Fibroblast of lung (primary cell): Measurements from ENCODE around the gene NLE1. TPM values are rescaled to one million over a fixed set of nuclear protein-coding genes. Genes with fewer than 3 reads are reported as not detected.

ENCODE experiments used
- DNase-seq, 2 donors: peaks; one replicate each; pipeline versions ENCODE4 v3.0.0 to v3.0.0-alpha.2; 2010; ENCODE audit warnings: low read depth in 2 of 2
- H2AFZ ChIP-seq: 2 replicates; pipeline ENCODE4 v1.5.1; 2012; ENCODE audit warnings: low read length, control low read depth, inconsistent platforms
- H3K27ac ChIP-seq: 2 replicates; pipeline ENCODE4 v1.5.1; 2011; ENCODE audit warnings: low read length, control low read depth; ENCODE audit not compliant: insufficient read depth
- H3K27me3 ChIP-seq: 2 replicates; pipeline ENCODE4 v1.5.1; 2011; ENCODE audit warnings: mild to moderate bottlenecking, low read length; ENCODE audit not compliant: control insufficient read depth, insufficient read depth
- H3K36me3 ChIP-seq: 2 replicates; pipeline ENCODE4 v1.5.1; 2011; ENCODE audit warnings: low read length; ENCODE audit not compliant: control insufficient read depth, insufficient read depth
- H3K4me1 ChIP-seq: 2 replicates; pipeline ENCODE4 v1.5.1; 2011; ENCODE audit warnings: low read length; ENCODE audit not compliant: control insufficient read depth, insufficient read depth; ENCODE audit errors: extremely low read depth
- H3K4me2 ChIP-seq: 2 replicates; pipeline ENCODE4 v1.5.1; 2011; ENCODE audit warnings: low read length, control low read depth; ENCODE audit not compliant: insufficient read depth; ENCODE audit errors: extremely low read depth
- H3K4me3 ChIP-seq, 4 experiments: fragments of 200-600 bp in 1 of 4; sonication (generic) in 1 of 4; replicated peaks in 1 of 4; 2 replicates each; pipeline ENCODE4 v1.5.1; 2011 to 2016; ENCODE audit warnings: low read length in 4 of 4, low read depth in 3 of 4, mild to moderate bottlenecking in 3 of 4, control low read depth in 2 of 4, inconsistent platforms in 1 of 4, mixed read lengths in 1 of 4; ENCODE audit not compliant: insufficient read depth in 1 of 4; ENCODE audit errors: control extremely low read depth in 1 of 4
- H3K79me2 ChIP-seq: 2 replicates; pipeline ENCODE4 v1.5.1; 2012; ENCODE audit warnings: mild to moderate bottlenecking, low read length, inconsistent platforms; ENCODE audit not compliant: control insufficient read depth, insufficient read depth
- H3K9ac ChIP-seq: 2 replicates; pipeline ENCODE4 v1.5.1; 2011; ENCODE audit warnings: mild to moderate bottlenecking, low read length, control low read depth; ENCODE audit not compliant: insufficient read depth
- H3K9me3 ChIP-seq: 2 replicates; pipeline ENCODE4 v1.5.1; 2012; ENCODE audit warnings: low read depth, low read length; ENCODE audit not compliant: control insufficient read depth, insufficient read depth
- H4K20me1 ChIP-seq: 2 replicates; pipeline ENCODE4 v1.5.1; 2011; ENCODE audit warnings: low read length; ENCODE audit not compliant: control insufficient read depth, insufficient read depth; ENCODE audit errors: extremely low read depth
- EZH2 ChIP-seq: IDR thresholded peaks from 2 replicates; pipeline ENCODE4 v1.5.1; 2012; ENCODE audit warnings: low read length, control low read depth, mild to moderate bottlenecking; ENCODE audit errors: missing control alignments
- polyA plus RNA-seq, 2 donors: library from polyadenylated mRNA; depleted of rRNA in 1 of 2; stranded (reverse) in 1 of 2; unstranded in 1 of 2; fragments of >200 nt; gene quantifications; 2 replicates each; pipeline ENCODE4 v1.2.1, GENCODE V29; 2011 to 2012; ENCODE audit warnings: missing spikeins in 1 of 2
- total RNA-seq: library from RNA; depleted of rRNA; stranded (reverse); fragments of >200 nt; gene quantifications from 2 replicates; pipeline ENCODE4 v1.2.1, GENCODE V29; 2014
- TF ChIP-seq, protein P1 (sequence below), 2 donors: IDR thresholded peaks in 1 of 2; conservative IDR thresholded peaks in 1 of 2; 1 replicate in 1 of 2; 2 replicates in 1 of 2; pipeline ENCODE4 v1.5.1; 2011 to 2012; ENCODE audit warnings: low read length in 2 of 2, control low read depth in 1 of 2, inconsistent platforms in 1 of 2, low read depth in 1 of 2, mild to moderate bottlenecking in 1 of 2

The NLE1 gene
- total and polyA plus RNA-seq, 2 donors (not counting 1 experiment from before 2014, with no cell fraction given) = 9.4 to 20.5 TPM

DNA sequence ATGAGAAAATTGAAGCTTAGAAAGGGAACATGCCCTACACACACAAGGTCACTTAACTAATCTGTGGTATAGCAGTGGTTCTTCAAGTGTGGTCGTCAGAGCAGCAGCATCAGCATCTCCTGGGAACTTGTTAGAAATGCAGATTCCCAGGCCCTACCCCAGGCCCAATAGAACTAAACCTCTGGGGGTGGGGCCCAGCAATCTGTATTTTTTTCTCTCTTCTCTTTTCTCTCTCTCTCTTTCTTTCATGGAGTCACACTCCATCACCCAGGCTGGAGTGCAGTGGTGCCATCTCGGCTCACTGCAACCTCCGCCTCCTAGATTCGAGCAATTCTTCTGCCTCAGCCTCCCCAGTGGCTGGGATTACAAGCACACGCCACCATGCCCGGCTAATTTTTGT, 3.9 kb downstream of the NLE1 start:
- H4K20me1 ChIP-seq = no peaks in the 10 kb centered on the region
- H3K4me2 ChIP-seq = no peak overlapping the region
- no peak for TF ChIP-seq EZH2
- TF ChIP-seq, protein P1, sequence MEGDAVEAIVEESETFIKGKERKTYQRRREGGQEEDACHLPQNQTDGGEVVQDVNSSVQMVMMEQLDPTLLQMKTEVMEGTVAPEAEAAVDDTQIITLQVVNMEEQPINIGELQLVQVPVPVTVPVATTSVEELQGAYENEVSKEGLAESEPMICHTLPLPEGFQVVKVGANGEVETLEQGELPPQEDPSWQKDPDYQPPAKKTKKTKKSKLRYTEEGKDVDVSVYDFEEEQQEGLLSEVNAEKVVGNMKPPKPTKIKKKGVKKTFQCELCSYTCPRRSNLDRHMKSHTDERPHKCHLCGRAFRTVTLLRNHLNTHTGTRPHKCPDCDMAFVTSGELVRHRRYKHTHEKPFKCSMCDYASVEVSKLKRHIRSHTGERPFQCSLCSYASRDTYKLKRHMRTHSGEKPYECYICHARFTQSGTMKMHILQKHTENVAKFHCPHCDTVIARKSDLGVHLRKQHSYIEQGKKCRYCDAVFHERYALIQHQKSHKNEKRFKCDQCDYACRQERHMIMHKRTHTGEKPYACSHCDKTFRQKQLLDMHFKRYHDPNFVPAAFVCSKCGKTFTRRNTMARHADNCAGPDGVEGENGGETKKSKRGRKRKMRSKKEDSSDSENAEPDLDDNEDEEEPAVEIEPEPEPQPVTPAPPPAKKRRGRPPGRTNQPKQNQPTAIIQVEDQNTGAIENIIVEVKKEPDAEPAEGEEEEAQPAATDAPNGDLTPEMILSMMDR (conservative IDR thresholded peaks at IDR 0.05 in 1 of 2, IDR thresholded peaks at IDR 0.05 in 1 of 2; ENCODE audit: low read depth in 1 of 2, low read length in 2 of 2) = no peak
- H2AFZ ChIP-seq = no peak overlapping the region
- H3K9me3 ChIP-seq = no peaks in the 10 kb centered on the region
- H3K4me3 ChIP-seq = no peak overlapping the region
- no peak overlapping the region for H3K27ac ChIP-seq
- H3K9ac ChIP-seq = no peak overlapping the region
- no peaks in the 10 kb centered on the region for H3K27me3 ChIP-seq
- no peak for DNase-seq
- H3K4me1 ChIP-seq = peaks cover 2% of the 10 kb centered on the region
- H3K36me3 ChIP-seq = peaks cover 20% of the 10 kb centered on the region
- H3K79me2 ChIP-seq = peaks cover 16% of the 10 kb centered on the region

DNA sequence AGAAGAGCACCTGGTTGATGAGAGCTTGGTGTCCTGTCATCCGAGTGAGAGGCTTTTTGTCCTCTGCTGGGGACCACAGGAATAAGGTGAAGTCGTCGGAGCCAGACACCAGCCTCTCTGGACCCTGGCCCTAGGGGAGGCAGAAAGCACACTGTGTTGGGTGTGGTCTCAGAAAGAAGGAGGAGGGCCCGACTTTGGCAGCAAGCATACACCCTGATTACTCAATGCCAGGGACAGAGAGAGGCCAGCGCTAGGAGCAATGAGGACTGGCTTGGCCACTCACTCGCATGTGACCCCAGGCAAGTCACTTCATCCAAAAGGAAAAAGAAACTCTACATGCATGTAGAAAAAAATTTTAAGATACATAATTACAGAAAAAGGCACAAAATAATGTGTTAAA, 6.8 kb downstream of the NLE1 start:
- Histone ChIP-seq H3K4me1 (no peaks in the 10 kb centered on the region), H3K4me3 (no peak overlapping the region), H3K79me2 (peaks cover under 1% of the 10 kb centered on the region), H3K27me3 (no peaks in the 10 kb centered on the region), H3K4me2 (no peak overlapping the region), H2AFZ (no peak overlapping the region), H3K9me3 (no peaks in the 10 kb centered on the region), H4K20me1 (no peaks in the 10 kb centered on the region), H3K27ac (no peak overlapping the region), H3K9ac (no peak overlapping the region), H3K36me3 (peaks cover 36% of the 10 kb centered on the region)
- no peak for DNase-seq
- TF ChIP-seq EZH2 = no peak
- TF ChIP-seq, protein P1 (conservative IDR thresholded peaks at IDR 0.05 in 1 of 2, IDR thresholded peaks at IDR 0.05 in 1 of 2; ENCODE audit: low read depth in 1 of 2, low read length in 2 of 2) = no peak

DNA sequence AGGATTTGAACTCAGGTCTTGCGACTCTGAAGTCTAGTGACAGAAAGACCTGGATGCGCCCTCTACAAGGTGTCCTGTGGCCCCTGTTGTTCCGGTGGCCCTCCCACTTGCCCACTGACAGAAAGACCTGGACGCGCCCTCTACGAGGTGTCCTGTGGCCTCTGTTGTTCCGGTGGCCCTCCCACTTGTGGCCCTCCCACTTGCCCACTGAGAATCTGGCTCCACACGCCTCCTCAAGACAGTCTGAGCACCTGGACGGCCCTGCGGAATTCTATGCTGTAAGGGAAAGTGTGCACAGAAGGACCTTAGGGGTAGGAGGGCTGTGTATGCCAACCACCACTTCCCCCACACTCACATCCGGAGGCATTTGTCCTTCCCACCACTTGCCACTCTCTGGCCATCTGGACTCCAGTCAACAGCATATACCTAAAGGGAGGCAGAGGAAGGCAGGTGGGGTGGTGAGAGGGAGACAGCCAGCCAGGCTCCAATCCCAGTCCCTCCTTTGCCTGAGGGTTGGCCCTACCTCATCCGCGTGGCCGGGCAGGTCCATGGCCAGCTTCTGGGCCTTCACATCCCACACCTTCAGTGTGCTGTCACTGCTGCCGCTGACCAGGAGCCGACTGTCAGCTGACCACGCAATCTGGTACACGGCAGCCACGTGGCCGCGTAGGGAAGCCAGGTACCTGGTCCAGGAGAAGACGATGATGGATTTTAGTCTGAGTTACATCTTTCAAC, 9.1 kb downstream of the NLE1 start:
- no peak overlapping the region for H3K4me3 ChIP-seq
- DNase-seq = no peak
- no peak overlapping the region for H3K27ac ChIP-seq
- H2AFZ ChIP-seq = no peak overlapping the region
- H3K9ac ChIP-seq = no peak overlapping the region
- no peaks in the 10 kb centered on the region for H3K27me3 ChIP-seq
- no peaks in the 10 kb centered on the region for H3K9me3 ChIP-seq
- H4K20me1 ChIP-seq = no peaks in the 10 kb centered on the region
- no peak overlapping the region for H3K4me2 ChIP-seq
- peaks cover 33% of the 10 kb centered on the region for H3K36me3 ChIP-seq
- TF ChIP-seq EZH2 = no peak
- TF ChIP-seq, protein P1 (conservative IDR thresholded peaks at IDR 0.05 in 1 of 2, IDR thresholded peaks at IDR 0.05 in 1 of 2; ENCODE audit: low read depth in 1 of 2, low read length in 2 of 2) = no peak
- H3K4me1 ChIP-seq = peaks cover 14% of the 10 kb centered on the region
- H3K79me2 ChIP-seq = no peaks in the 10 kb centered on the region
